Peyer's patch (tissue), 4 donors: Measurements from ENCODE around the gene ZNF800. TPM values are rescaled to one million over a fixed set of nuclear protein-coding genes. Genes with fewer than 3 reads are reported as not detected.
"Not testable (repeated sequence)": the region's sequence is repeated elsewhere in the genome, so short reads cannot be mapped to it uniquely, and the experiment has no call there.

Experiments
- DNase-seq, 3 donors: peaks; one replicate each; pipeline ENCODE4 v3.0.0-alpha.2; 2017 to 2019
- H3K27ac ChIP-seq, 4 donors: fragments of 200-600 bp; sonication (generic); one replicate each; pipeline ENCODE4 v1.5.1; 2016 to 2019
- H3K27me3 ChIP-seq, 2 donors: fragments of 200-600 bp; sonication (generic); one replicate each; pipeline ENCODE4 v1.5.1; 2019
- H3K36me3 ChIP-seq, 3 donors: fragments of 200-600 bp; sonication (generic); one replicate each; pipeline ENCODE4 v1.5.1; 2016 to 2019
- H3K4me1 ChIP-seq, 4 donors: fragments of 200-600 bp; sonication (generic); one replicate each; pipeline ENCODE4 v1.5.1; 2016 to 2019
- H3K4me3 ChIP-seq, 4 donors: fragments of 200-600 bp; sonication (generic); 1 replicate in 3 of 4; 2 replicates in 1 of 4; pipeline ENCODE4 v1.5.1; 2016 to 2019; ENCODE audit warnings: mild to moderate bottlenecking in 1 of 4
- H3K9me3 ChIP-seq, 4 donors: fragments of 200-600 bp; sonication (generic); one replicate each; pipeline ENCODE4 v1.5.1; 2016 to 2019; ENCODE audit warnings: mild to moderate bottlenecking in 1 of 4
- CTCF ChIP-seq, 6 experiments: fragments of 450-650 bp in 4 of 6; fragments of 200-600 bp in 2 of 6; sonication (generic) in 1 of 6; IDR thresholded peaks; one replicate each; pipeline ENCODE4 v1.5.1; 2017 to 2019; ENCODE audit warnings: antibody characterized with exemption in 6 of 6, mild to moderate bottlenecking in 3 of 6, moderate library complexity in 1 of 6
- POLR2A ChIP-seq, 2 donors: fragments of 450-650 bp; IDR thresholded peaks; one replicate each; pipeline ENCODE4 v1.5.1; 2017; ENCODE audit warnings: antibody characterized with exemption in 2 of 2, mild to moderate bottlenecking in 2 of 2, moderate library complexity in 2 of 2
- total RNA-seq, 4 donors: library from RNA; depleted of rRNA; stranded (reverse); fragments of >200 nt; gene quantifications; one replicate each; pipeline ENCODE4 v1.1.0, GENCODE V29; 2016

ZNF800 gene, protein sequence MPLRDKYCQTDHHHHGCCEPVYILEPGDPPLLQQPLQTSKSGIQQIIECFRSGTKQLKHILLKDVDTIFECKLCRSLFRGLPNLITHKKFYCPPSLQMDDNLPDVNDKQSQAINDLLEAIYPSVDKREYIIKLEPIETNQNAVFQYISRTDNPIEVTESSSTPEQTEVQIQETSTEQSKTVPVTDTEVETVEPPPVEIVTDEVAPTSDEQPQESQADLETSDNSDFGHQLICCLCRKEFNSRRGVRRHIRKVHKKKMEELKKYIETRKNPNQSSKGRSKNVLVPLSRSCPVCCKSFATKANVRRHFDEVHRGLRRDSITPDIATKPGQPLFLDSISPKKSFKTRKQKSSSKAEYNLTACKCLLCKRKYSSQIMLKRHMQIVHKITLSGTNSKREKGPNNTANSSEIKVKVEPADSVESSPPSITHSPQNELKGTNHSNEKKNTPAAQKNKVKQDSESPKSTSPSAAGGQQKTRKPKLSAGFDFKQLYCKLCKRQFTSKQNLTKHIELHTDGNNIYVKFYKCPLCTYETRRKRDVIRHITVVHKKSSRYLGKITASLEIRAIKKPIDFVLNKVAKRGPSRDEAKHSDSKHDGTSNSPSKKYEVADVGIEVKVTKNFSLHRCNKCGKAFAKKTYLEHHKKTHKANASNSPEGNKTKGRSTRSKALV
- 10 to 100 TPM; 25.9 to 48.1 (median 30.9) TPM for total RNA-seq

DNA sequence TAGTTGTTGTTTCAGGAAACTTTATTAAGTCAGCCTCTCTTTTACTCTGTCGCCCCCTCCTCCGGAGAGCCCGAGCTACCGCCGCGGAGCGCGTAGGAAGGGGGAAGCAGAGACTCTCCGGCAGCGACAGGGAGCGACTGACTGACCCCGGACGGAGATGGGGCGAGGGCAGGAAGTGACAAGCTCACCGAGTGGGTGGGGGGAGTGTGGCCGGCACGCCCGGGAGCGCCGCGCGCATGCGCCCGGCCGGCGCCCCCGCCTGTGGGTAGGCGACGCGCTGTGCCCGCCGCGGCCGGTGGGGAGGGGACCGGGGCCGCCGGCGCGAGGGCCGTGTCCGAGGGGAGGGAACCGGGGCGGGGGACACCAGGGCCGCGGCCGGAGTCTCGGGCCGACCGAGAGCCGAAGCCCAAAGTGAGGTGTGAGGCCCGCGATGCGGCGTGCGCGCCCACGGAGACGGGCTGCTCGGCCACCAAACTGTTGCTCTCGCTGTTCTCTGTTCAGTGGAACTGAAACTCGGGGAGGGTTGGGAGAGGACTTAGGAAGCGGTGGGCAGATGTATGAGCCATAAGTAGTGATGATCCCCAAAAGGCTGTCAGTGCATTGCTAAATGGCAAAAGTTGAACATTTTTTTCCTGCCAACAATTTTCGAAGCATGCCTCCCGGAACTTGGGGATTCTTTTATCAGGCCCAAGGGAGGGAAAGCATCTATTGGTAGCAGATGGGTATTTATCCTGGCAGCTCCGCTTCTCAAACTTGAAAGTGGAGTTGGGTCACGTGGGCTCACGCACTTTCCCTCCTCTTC is at the start of gene ZNF800:
Gene ZNF800, minus strand, starts transcription at position 143 of the 802 bp plus-strand sequence. CDS start 1,151 bp downstream, outside the sequence.
- Histone ChIP-seq H3K36me3 (peaks cover 0 to 13% (median 0%) of the 10 kb centered on the region in 3 donors), H3K4me3 (peak within 1 kb of the TSS; percentile 66 to 92 (median 81))

DNA sequence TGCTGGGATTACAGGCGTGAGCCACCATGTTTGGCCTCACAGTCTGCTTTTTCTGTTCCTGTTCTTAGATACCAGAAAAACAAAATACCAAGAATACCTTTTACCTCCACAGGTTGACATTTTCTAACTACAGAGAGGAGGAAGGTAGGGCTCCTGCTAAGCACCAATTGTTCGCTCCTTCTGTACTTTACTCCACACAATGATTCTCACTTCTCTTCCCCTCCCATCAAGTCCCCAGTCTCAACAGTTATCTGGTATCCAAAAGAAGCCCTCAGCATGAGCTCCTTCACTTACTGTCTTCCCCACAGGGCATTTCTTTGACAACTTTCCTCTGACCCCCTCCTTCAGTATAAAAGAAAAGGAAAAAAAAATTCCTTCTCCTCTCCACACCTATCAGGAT is 47.7 kb upstream of the ZNF800 start:
- Histone ChIP-seq H3K27me3 (no peaks in the 10 kb centered on the region), H3K36me3 (no peaks in the 10 kb centered on the region), H3K4me1 (no peaks in the 10 kb centered on the region), H3K27ac (no peak overlapping the region), H3K4me3 (no peak overlapping the region), H3K9me3 (no peaks in the 10 kb centered on the region)
- TF ChIP-seq POLR2A (IDR thresholded peaks at IDR 0.05) (no peak), CTCF (IDR thresholded peaks at IDR 0.05) (no peak)
- DNase-seq = no peak

More for the DNA sequence above, at the start of gene ZNF800:
- peak in 3 of 6 experiments; percentile 1 to 26 (median 2) for TF ChIP-seq CTCF (IDR thresholded peaks at IDR 0.05)
- peak; percentile 95 to 96 for TF ChIP-seq POLR2A (IDR thresholded peaks at IDR 0.05)
- DNase-seq = peak; percentile 91 to 96 (median 92)
- peaks cover 0 to 23% (median 5%) of the 10 kb centered on the region in 4 donors for H3K4me1 ChIP-seq
- H3K9me3 ChIP-seq = no peaks in the 10 kb centered on the region
- peak within 1 kb of the TSS; percentile 93 to 95 (median 94) for H3K27ac ChIP-seq
- H3K27me3 ChIP-seq = no peaks in the 10 kb centered on the region

DNA sequence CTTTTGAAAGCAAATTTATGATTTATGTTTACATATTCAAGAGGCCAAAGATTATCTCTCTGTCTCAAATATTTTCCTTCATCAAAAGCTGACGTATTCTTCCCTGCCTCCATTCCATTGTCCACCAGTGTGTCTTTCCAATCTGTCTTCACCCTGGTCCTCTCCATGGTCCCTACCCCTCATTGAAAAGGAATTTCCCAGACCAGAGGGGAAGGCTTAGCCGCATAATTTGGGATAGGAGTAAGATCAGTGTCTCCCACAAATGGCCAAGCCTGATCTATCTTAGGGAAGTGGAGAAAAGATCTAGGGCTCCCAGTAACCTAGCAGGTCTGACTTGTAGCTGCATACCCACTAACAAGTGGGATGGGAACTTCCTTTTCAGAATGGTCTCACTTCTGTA is 46.3 kb upstream of the ZNF800 start:
- Histone ChIP-seq H3K27ac (no peak overlapping the region), H3K4me3 (no peak overlapping the region)
- TF ChIP-seq CTCF (IDR thresholded peaks at IDR 0.05) (no peak), POLR2A (IDR thresholded peaks at IDR 0.05) (no peak)

DNA sequence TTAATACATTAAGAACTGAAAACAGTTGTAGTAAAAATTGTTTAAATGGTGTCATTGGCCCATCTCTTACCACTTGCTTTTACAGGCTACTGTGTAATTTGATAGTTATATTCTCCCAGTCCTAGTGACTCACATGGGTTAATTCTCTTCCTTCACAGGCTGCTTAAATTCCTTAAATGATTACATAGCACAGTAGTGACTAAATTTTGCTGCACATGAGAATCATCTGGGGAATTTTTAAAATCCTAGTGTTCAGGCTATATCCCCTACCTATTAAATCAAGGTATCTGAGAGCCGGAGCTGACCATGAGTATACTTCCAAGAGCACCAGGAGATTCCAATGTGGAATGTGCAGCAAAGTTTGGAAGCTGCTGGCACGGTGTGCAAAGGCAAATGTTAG is 45.3 kb upstream of the ZNF800 start:
- no peak overlapping the region for H3K27ac ChIP-seq
- H3K9me3 ChIP-seq = no peaks in the 10 kb centered on the region
- no peaks in the 10 kb centered on the region for H3K27me3 ChIP-seq
- no peak overlapping the region for H3K4me3 ChIP-seq
- no peaks in the 10 kb centered on the region for H3K36me3 ChIP-seq
- H3K4me1 ChIP-seq = no peaks in the 10 kb centered on the region
- no peak for DNase-seq
- TF ChIP-seq CTCF (IDR thresholded peaks at IDR 0.05) (no peak), POLR2A (IDR thresholded peaks at IDR 0.05) (no peak)

More for the DNA sequence above, 46.3 kb upstream of the ZNF800 start:
- no peaks in the 10 kb centered on the region for H3K36me3 ChIP-seq
- H3K27me3 ChIP-seq = no peaks in the 10 kb centered on the region
- no peak for DNase-seq
- H3K4me1 ChIP-seq = no peaks in the 10 kb centered on the region
- H3K9me3 ChIP-seq = no peaks in the 10 kb centered on the region

- H3K9me3 ChIP-seq = no peaks in the 10 kb centered on the region
- no peaks in the 10 kb centered on the region for H3K27me3 ChIP-seq
- no peak overlapping the region for H3K4me3 ChIP-seq
- no peak for DNase-seq
- no peak for TF ChIP-seq POLR2A (IDR thresholded peaks at IDR 0.05)
- no peak for TF ChIP-seq CTCF (IDR thresholded peaks at IDR 0.05)
- no peaks in the 10 kb centered on the region for H3K4me1 ChIP-seq
- H3K27ac ChIP-seq = no peak overlapping the region
- no peaks in the 10 kb centered on the region for H3K36me3 ChIP-seq
Measured at GRCh38 chr7:127437241-127437640, 44.7 kb upstream of the ZNF800 start.

DNA sequence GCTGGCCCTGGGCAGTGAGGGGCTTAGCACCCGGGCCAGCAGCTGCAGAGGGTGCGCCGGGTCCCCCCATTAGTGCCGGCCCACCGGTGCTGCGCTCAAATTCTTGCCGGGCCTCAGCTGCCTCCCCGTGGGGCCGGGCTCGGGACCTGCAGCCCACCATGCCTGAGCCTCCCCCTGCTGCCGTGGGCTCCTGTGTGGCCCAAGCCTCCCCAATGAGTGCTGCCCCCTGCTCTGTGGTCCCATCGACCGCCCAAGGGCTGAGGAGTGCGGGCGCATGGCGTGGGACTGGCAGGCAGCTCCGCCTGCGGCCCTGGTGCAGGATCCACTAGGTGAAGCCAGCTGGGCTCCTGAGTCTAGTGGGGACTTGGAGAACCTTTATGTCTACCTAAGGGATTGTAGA is 36.8 kb upstream of the ZNF800 start:
- H3K27ac ChIP-seq, H3K36me3 ChIP-seq, H3K4me1 ChIP-seq, H3K4me3 ChIP-seq, DNase-seq, H3K9me3 ChIP-seq, H3K27me3 ChIP-seq: not testable (repeated sequence)
